ENCODE measurements around the gene ZNF711. TPM values are rescaled to one million over a fixed set of nuclear protein-coding genes. Genes with fewer than 3 reads are reported as not detected.
A peak's percentile ranks its signal among the peaks of the same experiment; 100 is the strongest.

The ZNF711 gene
- polyA plus RNA-seq (0.92 to 2.9 TPM (median 2.4 TPM) in 3 replicates), polyA minus RNA-seq (1.4 to 2.5 TPM in 2 of 3 replicates, not detected in the other)
- polyA plus RNA-seq (2011; ENCODE audit: low read depth): 2.1 TPM
- 0.68 and 1.4 TPM in 2 replicates for polyA plus RNA-seq (2011; cell fraction: cytosol; rRNA removed)
- 4.4 and 6.6 TPM in 2 replicates for polyA plus RNA-seq (2011; cell fraction: nucleus; rRNA removed)
- polyA plus RNA-seq (2012; ENCODE audit: low replicate concordance): 0.89 and 2.3 TPM in 2 replicates
- 0.96 TPM for polyA minus RNA-seq (2011; cell fraction: cytosol; rRNA and poly(A)+ RNA removed)
- 1.2 and 1.6 TPM in 2 replicates for polyA minus RNA-seq (2011; cell fraction: nucleus; rRNA and poly(A)+ RNA removed)

- DNase-seq (ENCODE audit: low read depth, low spot score): no peak
- no peak for TF ChIP-seq EZH2 (IDR thresholded peaks at IDR 0.05; ENCODE audit: low read length)
- TF ChIP-seq, protein P1, sequence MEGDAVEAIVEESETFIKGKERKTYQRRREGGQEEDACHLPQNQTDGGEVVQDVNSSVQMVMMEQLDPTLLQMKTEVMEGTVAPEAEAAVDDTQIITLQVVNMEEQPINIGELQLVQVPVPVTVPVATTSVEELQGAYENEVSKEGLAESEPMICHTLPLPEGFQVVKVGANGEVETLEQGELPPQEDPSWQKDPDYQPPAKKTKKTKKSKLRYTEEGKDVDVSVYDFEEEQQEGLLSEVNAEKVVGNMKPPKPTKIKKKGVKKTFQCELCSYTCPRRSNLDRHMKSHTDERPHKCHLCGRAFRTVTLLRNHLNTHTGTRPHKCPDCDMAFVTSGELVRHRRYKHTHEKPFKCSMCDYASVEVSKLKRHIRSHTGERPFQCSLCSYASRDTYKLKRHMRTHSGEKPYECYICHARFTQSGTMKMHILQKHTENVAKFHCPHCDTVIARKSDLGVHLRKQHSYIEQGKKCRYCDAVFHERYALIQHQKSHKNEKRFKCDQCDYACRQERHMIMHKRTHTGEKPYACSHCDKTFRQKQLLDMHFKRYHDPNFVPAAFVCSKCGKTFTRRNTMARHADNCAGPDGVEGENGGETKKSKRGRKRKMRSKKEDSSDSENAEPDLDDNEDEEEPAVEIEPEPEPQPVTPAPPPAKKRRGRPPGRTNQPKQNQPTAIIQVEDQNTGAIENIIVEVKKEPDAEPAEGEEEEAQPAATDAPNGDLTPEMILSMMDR (optimal IDR thresholded peaks at IDR 0.05 in 1 of 3, IDR thresholded peaks at IDR 0.05 in 1 of 3, conservative IDR thresholded peaks at IDR 0.05 in 1 of 3; ENCODE audit: extremely low read depth in 1 of 3, insufficient read depth in 2 of 3, low read length in 3 of 3): no peak
- Histone ChIP-seq H3K36me3 (ENCODE audit: control insufficient read depth in 2 of 2, extremely low read depth in 1 of 2, insufficient read depth in 2 of 2, low read length in 2 of 2) (no peaks in the 10 kb centered on the region), H3K9me3 (ENCODE audit: control insufficient read depth, low read depth, low read length) (no peaks in the 10 kb centered on the region), H3K9me1 (ENCODE audit: control insufficient read depth, extremely low read depth, insufficient read depth, low read length) (no peaks in the 10 kb centered on the region), H4K20me1 (ENCODE audit: control insufficient read depth, extremely low read depth, insufficient read depth, low read length) (no peaks in the 10 kb centered on the region), H3K4me1 (ENCODE audit: control insufficient read depth, extremely low read depth, insufficient read depth, low read length) (no peaks in the 10 kb centered on the region), H3K4me3 (ENCODE audit: control insufficient read depth in 2 of 3, extremely low read depth in 1 of 3, insufficient read depth in 2 of 3, low read depth in 1 of 3, low read length in 3 of 3) (peak within 1 kb of the TSS; percentile 57 to 80 (median 69)), H2AFZ (ENCODE audit: control insufficient read depth, low read length) (peak within 1 kb of the TSS; percentile 92), H3K79me2 (ENCODE audit: control insufficient read depth, insufficient read depth, low read length) (no peaks in the 10 kb centered on the region), H3K9ac (ENCODE audit: control insufficient read depth, extremely low read depth, insufficient read depth, low read length) (peak within 1 kb of the TSS; percentile 65), H3K27me3 (ENCODE audit: control insufficient read depth, extremely low read depth, insufficient read depth, low read length) (no peaks in the 10 kb centered on the region), H3K4me2 (ENCODE audit: control insufficient read depth, extremely low read depth, insufficient read depth, low read depth, low read length) (peak within 1 kb of the TSS; percentile 76), H3K27ac (ENCODE audit: control insufficient read depth, insufficient read depth, low read length) (no peak within 1 kb of the TSS)
- FAIRE-seq: no peak
- dilution Hi-C loops (cut with MboI; ENCODE audit: extremely low pct_ligation_motif_present, low sequenced_read_pairs): no loop called here
Measured at GRCh38 chrX:85243761-85244449, at the start of gene ZNF711, which contains the start of gene SATL1. Gene ZNF711, plus strand, starts transcription at chrX:85243991. Its CDS starts 3,582 bp downstream, at chrX:85247573. Gene SATL1, minus strand, starts transcription at chrX:85243779. Its CDS starts 134,811 bp downstream, at chrX:85108968.

GRCh38 chrX:85196319-85196718 is 47.5 kb upstream of the ZNF711 start:
- TF ChIP-seq, protein P1 (optimal IDR thresholded peaks at IDR 0.05 in 1 of 3, IDR thresholded peaks at IDR 0.05 in 1 of 3, conservative IDR thresholded peaks at IDR 0.05 in 1 of 3; ENCODE audit: extremely low read depth in 1 of 3, insufficient read depth in 2 of 3, low read length in 3 of 3): no peak
- no peak for TF ChIP-seq EZH2 (IDR thresholded peaks at IDR 0.05; ENCODE audit: low read length)
- dilution Hi-C loops (cut with MboI; ENCODE audit: extremely low pct_ligation_motif_present, low sequenced_read_pairs): no loop called here
- Histone ChIP-seq H3K79me2 (ENCODE audit: control insufficient read depth, insufficient read depth, low read length) (no peaks in the 10 kb centered on the region), H3K36me3 (ENCODE audit: control insufficient read depth in 2 of 2, extremely low read depth in 1 of 2, insufficient read depth in 2 of 2, low read length in 2 of 2) (no peaks in the 10 kb centered on the region), H2AFZ (ENCODE audit: control insufficient read depth, low read length) (no peak overlapping the region), H3K9me1 (ENCODE audit: control insufficient read depth, extremely low read depth, insufficient read depth, low read length) (no peaks in the 10 kb centered on the region), H3K4me1 (ENCODE audit: control insufficient read depth, extremely low read depth, insufficient read depth, low read length) (no peaks in the 10 kb centered on the region), H3K4me2 (ENCODE audit: control insufficient read depth, extremely low read depth, insufficient read depth, low read depth, low read length) (no peak overlapping the region), H3K9ac (ENCODE audit: control insufficient read depth, extremely low read depth, insufficient read depth, low read length) (no peak overlapping the region), H3K9me3 (ENCODE audit: control insufficient read depth, low read depth, low read length) (no peaks in the 10 kb centered on the region), H3K4me3 (ENCODE audit: control insufficient read depth in 2 of 3, extremely low read depth in 1 of 3, insufficient read depth in 2 of 3, low read depth in 1 of 3, low read length in 3 of 3) (no peak overlapping the region), H3K27me3 (ENCODE audit: control insufficient read depth, extremely low read depth, insufficient read depth, low read length) (no peaks in the 10 kb centered on the region), H3K27ac (ENCODE audit: control insufficient read depth, insufficient read depth, low read length) (no peak overlapping the region), H4K20me1 (ENCODE audit: control insufficient read depth, extremely low read depth, insufficient read depth, low read length) (no peaks in the 10 kb centered on the region)
- no peak for DNase-seq (ENCODE audit: low read depth, low spot score)
- FAIRE-seq: no peak
